Gastrocnemius medialis (tissue), 4 donors: Measurements from ENCODE around the gene ATAD3C. TPM values are rescaled to one million over a fixed set of nuclear protein-coding genes. Genes with fewer than 3 reads are reported as not detected.
"Not testable (repeated sequence)": the region's sequence is repeated elsewhere in the genome, so short reads cannot be mapped to it uniquely, and the experiment has no call there.

ENCODE experiments used
- ATAC-seq, 2 donors: fragments of 150-250 bp; one replicate each; pipeline ENCODE4 v1.9.1; 2016
- DNase-seq, 2 donors: peaks; one replicate each; pipeline ENCODE4 v3.0.0-alpha.2; 2019
- H3K27ac ChIP-seq, 4 donors: fragments of 200-600 bp; sonication (generic); 1 replicate in 1 of 4; 2 replicates in 3 of 4; pipeline ENCODE4 v1.5.1; 2016 to 2018; ENCODE audit warnings: mild to moderate bottlenecking in 2 of 4, moderate library complexity in 1 of 4
- H3K27me3 ChIP-seq, 3 donors: fragments of 200-600 bp; sonication (generic) in 2 of 3; 1 replicate in 1 of 3; 2 replicates in 2 of 3; pipeline versions ENCODE4 v1.5.1 to v1.6.0; 2016 to 2019; ENCODE audit warnings: mild to moderate bottlenecking in 1 of 3, moderate library complexity in 1 of 3
- H3K36me3 ChIP-seq, 2 donors: fragments of 200-600 bp; sonication (generic) in 1 of 2; one replicate each; pipeline ENCODE4 v1.5.1; 2017 to 2018
- H3K4me1 ChIP-seq, 2 donors: fragments of 200-600 bp; sonication (generic) in 1 of 2; one replicate each; pipeline ENCODE4 v1.5.1; 2016 to 2017; ENCODE audit warnings: mild to moderate bottlenecking in 2 of 2
- H3K4me3 ChIP-seq, 4 donors: fragments of 200-600 bp; sonication (generic) in 3 of 4; 1 replicate in 1 of 4; 2 replicates in 3 of 4; pipeline ENCODE4 v1.5.1; 2016 to 2019; ENCODE audit warnings: mild to moderate bottlenecking in 2 of 4
- H3K9me3 ChIP-seq, 3 donors: fragments of 200-600 bp; sonication (generic) in 2 of 3; 1 replicate in 1 of 3; 2 replicates in 2 of 3; pipeline ENCODE4 v1.5.1; 2016 to 2019
- POLR2A ChIP-seq, 2 donors: fragments of 450-650 bp; IDR thresholded peaks; one replicate each; pipeline ENCODE4 v1.6.1; 2017; ENCODE audit warnings: antibody characterized with exemption in 2 of 2, mild to moderate bottlenecking in 2 of 2, moderate library complexity in 2 of 2
- in situ Hi-C, 4 donors: fragments of 200-750 bp; cut with MboI; loops; one replicate each; pipeline versions ENCODE4 v1.15.0 to v1.8.0; 2017; ENCODE audit warnings: low sequenced_read_pairs in 4 of 4
- intact Hi-C: fragments of 100-400 bp; cut with DNase I; formaldehyde crosslinking; loops from one replicate; pipeline ENCODE4 v1.15.1; 2023; ENCODE audit warnings: low total_unique reads
- total RNA-seq, 4 donors: library from RNA; depleted of rRNA; stranded (reverse); fragments of >200 nt; gene quantifications; one replicate each; pipeline versions ENCODE4 v1.1.0 to v1.2.3, GENCODE V29; 2016
- TF ChIP-seq, protein P1 (sequence below), 5 experiments: fragments of 450-650 bp in 3 of 5; fragments of 200-600 bp in 2 of 5; sonication (generic) in 2 of 5; IDR thresholded peaks in 4 of 5; conservative IDR thresholded peaks in 1 of 5; 1 replicate in 4 of 5; 2 replicates in 1 of 5; pipeline ENCODE4 v1.5.1; 2016 to 2019; ENCODE audit warnings: antibody characterized with exemption in 5 of 5, mild to moderate bottlenecking in 3 of 5, moderate library complexity in 3 of 5

ATAD3C gene
- total RNA-seq, 4 donors from 2014 or later = 0.07 TPM; not detected in 3

DNA sequence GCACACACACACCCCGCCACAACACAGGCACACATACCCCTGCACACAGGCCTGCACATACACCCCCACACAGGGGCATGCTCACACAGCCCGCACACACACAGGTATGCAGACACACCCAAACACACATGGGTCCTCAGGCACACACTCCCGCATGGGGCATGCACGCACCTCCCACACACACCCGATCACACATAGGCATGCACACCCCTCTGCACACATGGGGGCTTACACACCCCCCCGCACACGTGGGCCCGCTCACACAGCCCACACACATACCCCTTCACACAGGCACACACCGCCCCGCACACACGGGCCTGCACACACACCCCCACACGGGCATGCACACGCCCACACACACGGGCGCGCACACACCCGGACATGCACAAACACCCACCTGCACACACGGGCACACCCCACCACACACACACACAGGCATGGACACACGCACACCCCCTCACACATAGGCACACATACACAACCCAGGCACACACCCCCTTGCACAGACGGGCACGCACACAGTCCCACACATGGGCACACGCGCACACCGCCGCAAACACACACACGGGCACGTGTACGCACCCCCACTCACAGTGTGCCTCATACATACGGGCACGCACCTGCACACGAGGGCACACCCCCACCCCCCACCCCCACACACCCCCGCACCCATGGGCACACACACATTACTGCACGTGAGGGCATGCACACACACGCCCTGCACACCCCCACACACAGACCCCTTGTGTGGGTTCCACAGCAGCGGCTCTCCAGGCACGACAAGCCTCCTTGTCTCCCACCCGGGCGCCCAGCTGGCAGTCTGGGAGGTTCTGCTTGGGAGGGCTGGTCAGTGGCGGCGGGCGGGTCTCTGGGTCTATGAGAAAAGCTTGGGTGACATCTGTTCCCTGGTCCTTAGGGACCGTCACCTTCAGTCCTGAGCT lies 30.3 kb downstream of the ATAD3C start:
- intact Hi-C loops = no loop called here
- no peaks in the 10 kb centered on the region for H3K9me3 ChIP-seq
- no peak for TF ChIP-seq POLR2A (IDR thresholded peaks at IDR 0.05)
- TF ChIP-seq, protein P1, sequence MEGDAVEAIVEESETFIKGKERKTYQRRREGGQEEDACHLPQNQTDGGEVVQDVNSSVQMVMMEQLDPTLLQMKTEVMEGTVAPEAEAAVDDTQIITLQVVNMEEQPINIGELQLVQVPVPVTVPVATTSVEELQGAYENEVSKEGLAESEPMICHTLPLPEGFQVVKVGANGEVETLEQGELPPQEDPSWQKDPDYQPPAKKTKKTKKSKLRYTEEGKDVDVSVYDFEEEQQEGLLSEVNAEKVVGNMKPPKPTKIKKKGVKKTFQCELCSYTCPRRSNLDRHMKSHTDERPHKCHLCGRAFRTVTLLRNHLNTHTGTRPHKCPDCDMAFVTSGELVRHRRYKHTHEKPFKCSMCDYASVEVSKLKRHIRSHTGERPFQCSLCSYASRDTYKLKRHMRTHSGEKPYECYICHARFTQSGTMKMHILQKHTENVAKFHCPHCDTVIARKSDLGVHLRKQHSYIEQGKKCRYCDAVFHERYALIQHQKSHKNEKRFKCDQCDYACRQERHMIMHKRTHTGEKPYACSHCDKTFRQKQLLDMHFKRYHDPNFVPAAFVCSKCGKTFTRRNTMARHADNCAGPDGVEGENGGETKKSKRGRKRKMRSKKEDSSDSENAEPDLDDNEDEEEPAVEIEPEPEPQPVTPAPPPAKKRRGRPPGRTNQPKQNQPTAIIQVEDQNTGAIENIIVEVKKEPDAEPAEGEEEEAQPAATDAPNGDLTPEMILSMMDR (IDR thresholded peaks at IDR 0.05 in 4 of 5, conservative IDR thresholded peaks at IDR 0.05 in 1 of 5) = no peak
- no peaks in the 10 kb centered on the region for H3K4me1 ChIP-seq
- in situ Hi-C loops = no loop called here
- no peak for DNase-seq
- H3K27me3 ChIP-seq = no peaks in the 10 kb centered on the region
- H3K36me3 ChIP-seq = peaks cover 0 to 34% of the 10 kb centered on the region in 2 donors
- ATAC-seq = no peak
- no peak overlapping the region for H3K4me3 ChIP-seq
- no peak overlapping the region for H3K27ac ChIP-seq

DNA sequence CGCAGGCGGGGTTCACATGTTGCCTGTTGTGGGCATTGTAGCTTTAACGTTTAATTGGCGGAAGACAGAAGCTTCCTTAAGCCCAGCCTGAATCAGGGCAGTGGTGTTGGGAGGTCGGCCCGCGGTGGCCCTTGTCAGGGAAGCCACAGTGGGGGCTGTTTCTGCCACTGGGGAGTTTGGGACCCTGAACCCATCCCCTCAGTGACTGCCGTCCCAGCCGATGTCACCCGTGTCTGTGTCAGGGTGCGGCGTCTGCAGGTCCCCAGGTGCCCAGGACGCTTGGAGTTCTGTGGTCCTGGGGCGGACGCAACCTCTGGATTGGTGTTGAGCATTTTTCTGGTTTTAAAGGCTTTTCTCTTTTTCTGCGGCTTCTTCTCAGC lies 31.0 kb downstream of the ATAD3C start:
- intact Hi-C loops = not testable (repeated sequence)

DNA sequence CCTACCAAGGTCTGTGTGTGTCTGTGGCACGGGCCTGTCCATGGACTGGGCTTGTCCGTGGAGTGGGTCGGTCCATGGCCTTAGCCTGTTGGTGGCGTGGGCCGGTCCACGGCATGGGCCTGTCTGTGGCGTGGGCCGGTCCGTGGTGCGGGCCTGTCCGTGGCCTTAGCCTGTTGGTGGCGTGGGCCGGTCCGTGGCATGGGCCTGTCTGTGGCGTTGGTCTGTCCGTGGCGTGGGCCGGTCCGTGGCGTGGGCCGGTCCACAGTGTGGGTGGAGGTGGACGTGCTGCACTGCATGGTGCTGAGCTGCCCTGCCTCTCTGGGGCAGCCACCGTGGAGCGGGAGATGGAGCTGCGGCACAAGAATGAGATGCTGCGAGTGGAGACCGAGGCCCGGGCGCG lies 32.3 kb downstream of the ATAD3C start:
- not testable (repeated sequence) for H3K4me3 ChIP-seq

More for the DNA sequence above, 31.0 kb downstream of the ATAD3C start:
- H3K27ac ChIP-seq, H3K4me3 ChIP-seq, H3K27me3 ChIP-seq, in situ Hi-C loops, H3K4me1 ChIP-seq, DNase-seq, H3K9me3 ChIP-seq, ATAC-seq: not testable (repeated sequence)
- peaks cover 0 to 41% of the 10 kb centered on the region in 2 donors for H3K36me3 ChIP-seq

DNA sequence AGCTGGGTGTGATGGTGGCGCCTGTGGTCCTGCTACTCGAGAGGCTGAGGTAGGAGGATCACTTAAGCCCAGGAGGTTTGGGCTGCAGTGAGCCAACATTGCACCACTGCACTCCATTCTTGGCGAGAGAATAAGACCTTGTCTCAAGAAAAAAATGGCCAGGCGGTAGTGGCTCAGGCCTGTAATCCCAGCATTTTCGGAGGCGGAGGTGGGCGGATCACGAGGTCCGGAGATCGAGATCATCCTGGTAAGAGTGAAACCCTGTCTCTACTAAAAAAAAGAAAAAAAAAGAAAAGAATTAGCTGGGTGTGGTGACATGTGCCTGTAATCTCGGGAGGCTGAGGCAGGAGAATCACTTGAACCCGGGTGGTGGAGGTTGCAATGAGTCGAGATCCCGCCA lies 33.4 kb downstream of the ATAD3C start:
- intact Hi-C loops = no loop called here
- Histone ChIP-seq H3K4me1 (no peaks in the 10 kb centered on the region), H3K9me3 (no peaks in the 10 kb centered on the region), H3K4me3 (no peak overlapping the region), H3K27ac (no peak overlapping the region), H3K36me3 (peaks cover 0 to 56% of the 10 kb centered on the region in 2 donors), H3K27me3 (no peaks in the 10 kb centered on the region)
- in situ Hi-C loops = no loop called here
- DNase-seq (no peak), ATAC-seq (no peak)
- TF ChIP-seq, protein P1 (IDR thresholded peaks at IDR 0.05 in 4 of 5, conservative IDR thresholded peaks at IDR 0.05 in 1 of 5) = no peak
- no peak for TF ChIP-seq POLR2A (IDR thresholded peaks at IDR 0.05)

More for the DNA sequence above, 32.3 kb downstream of the ATAD3C start:
- H3K36me3 ChIP-seq = peaks cover 0 to 48% of the 10 kb centered on the region in 2 donors
- DNase-seq, intact Hi-C loops, H3K27ac ChIP-seq, ATAC-seq, H3K9me3 ChIP-seq, in situ Hi-C loops, H3K4me1 ChIP-seq, H3K27me3 ChIP-seq: not testable (repeated sequence)

DNA sequence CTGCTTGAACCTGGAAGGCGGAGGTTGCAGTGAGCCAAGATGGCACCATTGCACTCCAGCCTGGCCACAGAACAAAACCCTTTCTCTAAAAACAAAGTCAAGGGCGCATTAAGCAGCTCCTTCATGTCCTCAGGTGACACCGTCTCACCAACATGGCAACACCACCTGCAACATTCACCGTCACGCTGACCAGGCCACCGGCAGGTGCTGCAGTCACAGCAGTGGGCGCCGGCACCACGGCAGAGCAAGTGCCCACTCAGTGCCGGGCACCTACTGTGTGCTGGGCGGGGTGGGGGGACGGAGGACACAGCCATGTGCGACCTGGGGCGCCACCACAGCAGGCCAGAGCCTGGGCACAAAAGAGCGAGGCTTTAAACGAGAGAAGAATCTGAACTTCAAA lies 34.2 kb downstream of the ATAD3C start:
- Histone ChIP-seq H3K27ac (no peak overlapping the region), H3K36me3 (peaks cover 0 to 59% of the 10 kb centered on the region in 2 donors), H3K4me1 (no peaks in the 10 kb centered on the region), H3K9me3 (no peaks in the 10 kb centered on the region), H3K27me3 (no peaks in the 10 kb centered on the region), H3K4me3 (no peak overlapping the region)
- TF ChIP-seq, protein P1 (IDR thresholded peaks at IDR 0.05 in 4 of 5, conservative IDR thresholded peaks at IDR 0.05 in 1 of 5) = no peak
- TF ChIP-seq POLR2A (IDR thresholded peaks at IDR 0.05) = no peak
- in situ Hi-C loops (no loop called here), intact Hi-C loops (no loop called here)
- DNase-seq (no peak), ATAC-seq (no peak)

DNA sequence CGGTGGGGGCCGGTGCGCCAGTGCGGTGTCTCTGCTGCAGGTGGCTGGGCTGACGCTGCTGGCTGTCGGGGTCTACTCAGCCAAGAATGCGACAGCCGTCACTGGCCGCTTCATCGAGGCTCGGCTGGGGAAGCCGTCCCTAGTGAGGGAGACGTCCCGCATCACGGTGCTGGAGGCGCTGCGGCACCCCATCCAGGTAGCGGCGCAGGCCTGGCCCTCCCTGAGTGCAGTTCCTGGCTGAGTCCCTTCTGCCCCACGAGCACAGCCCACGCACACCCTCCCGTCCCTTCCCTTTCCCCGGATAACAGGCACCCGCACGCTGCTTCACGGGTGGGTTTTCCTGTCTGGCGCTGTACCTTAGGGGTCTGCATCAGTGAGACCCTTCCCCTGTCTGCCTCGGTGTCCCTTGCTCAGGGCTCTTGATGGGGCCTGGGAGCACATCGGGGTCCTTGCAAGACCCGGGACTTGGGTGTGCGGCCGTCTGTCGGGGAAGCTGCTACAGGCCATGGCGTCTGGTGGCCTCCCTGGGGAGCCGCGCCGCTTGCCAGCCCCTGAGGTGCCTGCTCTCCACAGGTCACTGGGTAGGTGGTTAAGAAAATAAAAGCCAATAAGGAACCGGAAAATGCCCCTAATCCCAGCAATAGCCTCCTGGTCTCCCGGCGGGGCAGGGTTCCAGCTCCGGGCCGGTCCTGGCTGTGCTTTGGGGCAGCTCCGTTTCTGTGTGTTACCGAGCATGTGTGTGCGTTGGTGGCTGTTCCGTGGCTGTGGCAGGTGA lies 35.7 kb downstream of the ATAD3C start:
- intact Hi-C loops, ATAC-seq, H3K4me3 ChIP-seq, H3K27ac ChIP-seq, H3K9me3 ChIP-seq, in situ Hi-C loops, DNase-seq, H3K27me3 ChIP-seq, H3K4me1 ChIP-seq: not testable (repeated sequence)
- H3K36me3 ChIP-seq = peaks cover 0 to 67% of the 10 kb centered on the region in 2 donors

DNA sequence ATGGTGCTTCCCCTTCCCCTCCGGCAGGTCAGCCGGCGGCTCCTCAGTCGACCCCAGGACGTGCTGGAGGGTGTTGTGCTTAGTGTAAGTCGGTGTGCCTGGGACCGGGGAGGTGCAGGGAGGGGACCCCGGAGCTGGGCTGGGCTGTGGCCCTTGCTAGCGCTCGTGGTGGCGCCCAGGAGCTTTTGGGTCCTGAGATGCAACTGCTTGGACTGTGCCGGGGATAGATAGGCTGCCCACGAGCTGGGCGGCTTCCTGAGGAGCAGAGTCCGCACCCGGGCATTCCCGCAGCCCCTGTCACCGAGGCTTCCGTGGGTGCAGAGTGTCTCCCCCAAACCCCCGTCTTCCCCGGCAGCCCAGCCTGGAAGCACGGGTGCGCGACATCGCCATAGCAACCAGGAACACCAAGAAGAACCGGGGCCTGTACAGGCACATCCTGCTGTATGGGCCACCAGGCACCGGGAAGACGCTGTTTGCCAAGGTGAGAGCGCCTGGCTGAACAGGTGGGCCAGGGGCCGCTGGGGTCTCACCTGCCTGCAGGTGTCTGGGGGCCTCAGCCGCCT lies 36.3 kb downstream of the ATAD3C start:
- peaks cover 0 to 72% of the 10 kb centered on the region in 2 donors for H3K36me3 ChIP-seq
- H3K27ac ChIP-seq, DNase-seq, H3K9me3 ChIP-seq, H3K4me1 ChIP-seq, intact Hi-C loops, ATAC-seq, H3K27me3 ChIP-seq, H3K4me3 ChIP-seq, in situ Hi-C loops: not testable (repeated sequence)
